GM23248 (cell line): ENCODE results near the gene ADCYAP1R1.

Source experiments
- EZH2 ChIP-seq: fragments of 200-600 bp; sonication (generic); IDR thresholded peaks from 2 replicates; pipeline ENCODE4 v1.6.1; 2018; ENCODE audit warnings: antibody characterized with exemption, mild to moderate bottlenecking; ENCODE audit not compliant: insufficient read depth, poor library complexity, severe bottlenecking
- EZH2phosphoT487 ChIP-seq: fragments of 200-600 bp; sonication (generic); IDR thresholded peaks from 2 replicates; pipeline ENCODE4 v1.6.1; 2018; ENCODE audit warnings: antibody characterized with exemption, moderate library complexity, mild to moderate bottlenecking, low read depth; ENCODE audit not compliant: insufficient read depth

DNA sequence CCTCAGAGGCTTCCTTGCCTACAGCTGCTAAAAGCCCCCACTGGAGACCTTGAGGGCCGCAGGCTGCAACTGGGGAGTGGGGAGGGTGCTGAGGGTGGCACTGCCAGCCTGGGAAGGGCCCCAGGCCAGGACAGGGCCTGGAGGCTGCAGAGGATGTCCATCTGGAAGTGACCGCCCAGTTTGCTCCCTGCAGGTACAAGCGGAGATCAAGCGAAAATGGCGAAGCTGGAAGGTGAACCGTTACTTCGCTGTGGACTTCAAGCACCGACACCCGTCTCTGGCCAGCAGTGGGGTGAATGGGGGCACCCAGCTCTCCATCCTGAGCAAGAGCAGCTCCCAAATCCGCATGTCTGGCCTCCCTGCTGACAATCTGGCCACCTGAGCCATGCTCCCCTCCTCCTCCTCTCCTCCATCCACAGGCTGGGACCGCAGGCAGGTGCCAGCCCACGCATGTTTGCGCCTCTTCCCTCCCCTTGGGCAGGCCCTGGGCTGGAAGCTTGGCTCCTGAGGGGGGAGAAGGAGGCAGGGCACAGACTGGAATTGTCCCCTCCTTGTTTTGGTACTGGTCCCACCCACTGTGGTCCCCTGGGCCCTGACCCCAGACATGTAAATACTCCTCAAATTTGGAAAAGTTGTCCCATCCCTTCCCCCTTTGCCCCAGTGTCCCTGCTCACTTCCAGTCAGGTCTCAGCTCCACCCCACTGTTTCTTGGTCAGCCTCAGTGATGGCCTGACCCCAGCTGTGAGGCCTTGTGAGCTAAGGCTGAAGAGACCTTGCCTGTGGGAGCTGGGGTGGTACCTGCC is 54.4 kb downstream of the ADCYAP1R1 start:
- TF ChIP-seq EZH2 = no peak
- no peak for TF ChIP-seq EZH2phosphoT487
